ENCODE results near the gene ANGEL1. TPM values are rescaled to one million over a fixed set of nuclear protein-coding genes. Genes with fewer than 3 reads are reported as not detected.

The ANGEL1 gene
- total RNA-seq, 1 donor from 2014 or later = 7.1 TPM

DNA sequence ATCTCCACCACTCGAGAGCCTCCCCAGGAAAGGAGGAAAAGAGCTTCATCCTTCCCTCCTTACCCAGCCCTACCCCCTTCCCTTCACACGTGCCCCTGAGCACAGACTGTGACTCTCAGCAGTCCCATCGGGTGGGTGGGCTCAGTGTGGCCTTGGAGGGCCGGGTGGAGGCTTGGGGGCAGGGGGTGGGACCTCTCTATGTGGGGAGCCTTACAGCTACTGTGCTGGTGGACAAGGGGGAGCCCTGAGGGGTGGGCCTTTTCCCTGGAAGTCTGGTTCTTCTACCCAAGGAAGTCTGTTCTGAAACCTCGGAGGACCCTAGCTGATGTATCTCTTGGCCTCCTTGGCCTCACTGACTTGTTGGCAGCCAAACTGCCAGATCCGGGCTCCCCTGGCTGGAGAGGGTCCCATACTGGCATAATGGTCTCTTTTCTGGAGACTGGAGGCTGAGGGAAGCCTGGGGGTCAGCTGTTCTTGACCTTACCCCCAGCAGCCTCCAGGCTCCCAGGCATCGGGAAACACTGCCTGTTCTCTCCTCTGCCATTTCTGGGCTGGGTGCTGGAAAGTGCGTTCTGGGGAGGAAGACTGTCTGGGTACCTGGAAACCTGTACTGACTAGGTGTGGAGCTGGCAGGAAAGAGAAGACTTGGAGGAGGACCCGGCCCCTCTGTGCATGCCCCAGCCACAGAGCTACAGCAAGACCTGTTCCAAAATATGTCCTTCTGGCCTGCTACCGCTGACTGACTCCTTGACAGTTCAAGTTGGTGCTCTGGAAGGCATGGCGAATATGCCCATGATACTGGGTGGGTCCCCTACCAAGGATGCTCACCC, 43.8 kb downstream of the ANGEL1 start:
- Histone ChIP-seq H3K27me3 (ENCODE audit: control insufficient read depth, insufficient read depth, low read length) (peaks cover 3% of the 10 kb centered on the region), H3K4me3 (ENCODE audit: low read depth, low read length) (no peak overlapping the region), H3K36me3 (ENCODE audit: control insufficient read depth, insufficient read depth, low read length) (no peaks in the 10 kb centered on the region)
- DNase-seq (ENCODE audit: low read depth) = no peak
- TF ChIP-seq, protein P1, sequence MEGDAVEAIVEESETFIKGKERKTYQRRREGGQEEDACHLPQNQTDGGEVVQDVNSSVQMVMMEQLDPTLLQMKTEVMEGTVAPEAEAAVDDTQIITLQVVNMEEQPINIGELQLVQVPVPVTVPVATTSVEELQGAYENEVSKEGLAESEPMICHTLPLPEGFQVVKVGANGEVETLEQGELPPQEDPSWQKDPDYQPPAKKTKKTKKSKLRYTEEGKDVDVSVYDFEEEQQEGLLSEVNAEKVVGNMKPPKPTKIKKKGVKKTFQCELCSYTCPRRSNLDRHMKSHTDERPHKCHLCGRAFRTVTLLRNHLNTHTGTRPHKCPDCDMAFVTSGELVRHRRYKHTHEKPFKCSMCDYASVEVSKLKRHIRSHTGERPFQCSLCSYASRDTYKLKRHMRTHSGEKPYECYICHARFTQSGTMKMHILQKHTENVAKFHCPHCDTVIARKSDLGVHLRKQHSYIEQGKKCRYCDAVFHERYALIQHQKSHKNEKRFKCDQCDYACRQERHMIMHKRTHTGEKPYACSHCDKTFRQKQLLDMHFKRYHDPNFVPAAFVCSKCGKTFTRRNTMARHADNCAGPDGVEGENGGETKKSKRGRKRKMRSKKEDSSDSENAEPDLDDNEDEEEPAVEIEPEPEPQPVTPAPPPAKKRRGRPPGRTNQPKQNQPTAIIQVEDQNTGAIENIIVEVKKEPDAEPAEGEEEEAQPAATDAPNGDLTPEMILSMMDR (IDR thresholded peaks at IDR 0.05; ENCODE audit: insufficient read depth, low read length, poor library complexity, severe bottlenecking) = no peak

- no peak for DNase-seq (ENCODE audit: low read depth)
- H3K36me3 ChIP-seq (ENCODE audit: control insufficient read depth, insufficient read depth, low read length) = no peaks in the 10 kb centered on the region
- TF ChIP-seq, protein P1 (IDR thresholded peaks at IDR 0.05; ENCODE audit: insufficient read depth, low read length, poor library complexity, severe bottlenecking) = no peak
Observed at GRCh38 chr14:76767681-76768656, 44.7 kb downstream of the ANGEL1 start.

DNA sequence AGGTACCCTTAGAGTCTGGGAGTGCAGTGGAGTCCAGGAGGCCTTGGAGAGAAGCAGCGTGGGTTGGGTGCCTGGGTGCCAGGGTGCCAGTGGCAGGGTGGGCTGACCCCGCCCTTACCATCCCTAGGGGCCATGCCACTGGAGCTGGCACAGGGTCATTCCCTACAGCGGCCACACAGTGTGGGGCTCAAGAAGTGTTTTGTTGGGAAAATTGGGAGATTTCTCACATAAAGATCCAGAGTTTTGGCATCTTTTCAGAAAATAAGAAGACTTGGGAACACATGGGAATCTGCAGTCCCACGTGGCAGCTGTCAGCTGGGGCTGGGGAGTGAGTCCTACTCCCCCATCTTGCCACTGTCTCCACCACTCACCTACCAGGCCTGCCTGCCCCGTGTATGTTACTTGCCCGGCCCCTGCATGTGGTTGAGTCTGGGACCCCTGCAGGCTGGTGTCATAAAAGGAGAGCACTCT, 47.2 kb downstream of the ANGEL1 start:
- no peak overlapping the region for H3K4me3 ChIP-seq (ENCODE audit: low read depth, low read length)
- peaks cover 7% of the 10 kb centered on the region for H3K27me3 ChIP-seq (ENCODE audit: control insufficient read depth, insufficient read depth, low read length)
- DNase-seq (ENCODE audit: low read depth) = no peak
- TF ChIP-seq, protein P1 (IDR thresholded peaks at IDR 0.05; ENCODE audit: insufficient read depth, low read length, poor library complexity, severe bottlenecking) = no peak
- H3K36me3 ChIP-seq (ENCODE audit: control insufficient read depth, insufficient read depth, low read length) = no peaks in the 10 kb centered on the region

More at GRCh38 chr14:76767681-76768656, 44.7 kb downstream of the ANGEL1 start:
- H3K4me3 ChIP-seq (ENCODE audit: low read depth, low read length) = no peak overlapping the region
- peaks cover 3% of the 10 kb centered on the region for H3K27me3 ChIP-seq (ENCODE audit: control insufficient read depth, insufficient read depth, low read length)

GRCh38 chr14:76763096-76764041, 49.3 kb downstream of the ANGEL1 start:
- no peak overlapping the region for H3K4me3 ChIP-seq (ENCODE audit: low read depth, low read length)
- TF ChIP-seq, protein P1 (IDR thresholded peaks at IDR 0.05; ENCODE audit: insufficient read depth, low read length, poor library complexity, severe bottlenecking) = no peak
- no peaks in the 10 kb centered on the region for H3K36me3 ChIP-seq (ENCODE audit: control insufficient read depth, insufficient read depth, low read length)
- no peak for DNase-seq (ENCODE audit: low read depth)
- H3K27me3 ChIP-seq (ENCODE audit: control insufficient read depth, insufficient read depth, low read length) = peaks cover 9% of the 10 kb centered on the region

DNA sequence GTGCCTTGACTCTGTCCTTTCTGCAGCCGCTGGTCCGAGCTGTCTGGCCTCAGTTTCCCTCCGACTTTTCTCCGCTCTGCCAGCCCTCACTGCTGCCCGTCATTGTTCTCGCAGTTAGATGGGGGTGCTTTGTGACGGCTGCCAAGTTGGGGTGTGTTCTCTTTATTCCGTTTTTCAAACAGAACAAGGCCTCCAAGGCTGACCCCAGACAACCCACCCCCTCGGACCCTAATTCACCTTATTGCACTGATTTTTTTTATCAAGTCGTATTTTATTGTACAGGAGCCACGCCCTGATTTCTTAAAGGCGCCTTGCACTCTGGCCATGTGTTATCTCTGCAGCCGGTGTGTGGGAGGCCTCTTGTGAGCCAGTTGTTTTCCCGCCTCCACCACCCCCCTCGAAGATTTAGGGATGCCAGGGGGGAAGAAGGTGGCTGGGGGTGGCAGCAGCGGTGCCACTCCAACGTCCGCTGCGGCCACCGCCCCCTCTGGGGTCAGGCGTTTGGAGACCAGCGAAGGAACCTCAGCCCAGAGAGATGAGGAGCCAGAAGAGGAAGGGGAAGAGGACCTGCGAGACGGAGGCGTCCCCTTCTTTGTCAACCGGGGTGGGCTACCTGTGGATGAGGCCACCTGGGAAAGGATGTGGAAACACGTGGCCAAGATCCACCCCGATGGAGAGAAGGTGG, 50.1 kb downstream of the ANGEL1 start:
- TF ChIP-seq, protein P1 (IDR thresholded peaks at IDR 0.05; ENCODE audit: insufficient read depth, low read length, poor library complexity, severe bottlenecking) = no peak
- H3K27me3 ChIP-seq (ENCODE audit: control insufficient read depth, insufficient read depth, low read length) = peaks cover 9% of the 10 kb centered on the region
- H3K36me3 ChIP-seq (ENCODE audit: control insufficient read depth, insufficient read depth, low read length) = no peaks in the 10 kb centered on the region
- peak overlapping the region; percentile 66 for H3K4me3 ChIP-seq (ENCODE audit: low read depth, low read length)
- DNase-seq (ENCODE audit: low read depth) = no peak
